CD4-positive, alpha-beta T cell treated with Interleukin-21 for 1 hour (primary cell): Measurements from ENCODE around the gene WWC1.
"Not testable (repeated sequence)": the region's sequence is repeated elsewhere in the genome, so short reads cannot be mapped to it uniquely, and the experiment has no call there.

Experiments
- DNase-seq: peaks from one replicate; pipeline ENCODE4 v3.0.0-alpha.2; 2020

WWC1 gene

DNA sequence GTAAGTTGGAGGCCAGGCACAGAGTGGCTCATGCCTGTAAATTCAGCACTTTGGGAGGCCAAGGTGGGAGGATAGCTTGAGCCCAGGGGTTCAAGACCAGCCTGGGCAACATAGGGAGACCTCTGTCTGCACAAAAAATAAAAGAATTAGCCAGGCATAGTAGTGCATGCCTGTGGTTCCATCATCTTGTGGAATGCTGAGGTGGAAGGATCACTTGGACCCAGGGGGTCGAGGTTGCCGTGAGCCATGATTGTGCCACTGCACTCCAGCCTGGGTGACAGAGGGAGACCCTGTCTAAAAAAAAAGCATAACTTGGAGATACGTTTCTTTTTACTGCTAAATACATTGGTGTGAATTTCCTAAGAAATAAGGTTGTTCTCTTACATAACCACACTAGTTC, 19.1 kb downstream of the WWC1 start:
- not testable (repeated sequence) for DNase-seq

DNA sequence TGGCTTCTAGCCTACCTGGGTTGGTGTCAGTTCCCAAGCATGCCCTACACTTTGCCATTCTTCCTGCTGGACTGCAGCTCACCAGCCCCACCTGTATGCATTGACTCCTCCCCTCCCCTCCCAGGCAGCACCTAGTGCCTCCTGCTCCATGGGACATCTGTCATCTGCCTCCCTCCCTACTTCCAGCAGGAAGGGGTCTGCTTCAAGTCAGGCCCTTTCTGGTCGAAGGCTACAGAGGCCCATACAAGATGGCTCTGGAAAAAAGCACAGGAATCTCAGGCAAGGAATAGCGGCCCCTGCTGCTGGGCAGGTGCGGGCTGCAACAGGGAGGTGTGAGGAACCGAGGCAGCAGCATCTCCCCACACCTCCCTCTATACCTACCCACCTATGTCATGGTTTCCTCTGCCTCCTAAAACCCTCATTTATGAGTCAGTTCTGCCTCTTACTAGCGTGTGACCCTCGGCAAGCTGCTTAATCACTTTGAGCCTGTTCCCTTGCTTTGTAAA, 19.7 kb downstream of the WWC1 start:
- DNase-seq = no peak

DNA sequence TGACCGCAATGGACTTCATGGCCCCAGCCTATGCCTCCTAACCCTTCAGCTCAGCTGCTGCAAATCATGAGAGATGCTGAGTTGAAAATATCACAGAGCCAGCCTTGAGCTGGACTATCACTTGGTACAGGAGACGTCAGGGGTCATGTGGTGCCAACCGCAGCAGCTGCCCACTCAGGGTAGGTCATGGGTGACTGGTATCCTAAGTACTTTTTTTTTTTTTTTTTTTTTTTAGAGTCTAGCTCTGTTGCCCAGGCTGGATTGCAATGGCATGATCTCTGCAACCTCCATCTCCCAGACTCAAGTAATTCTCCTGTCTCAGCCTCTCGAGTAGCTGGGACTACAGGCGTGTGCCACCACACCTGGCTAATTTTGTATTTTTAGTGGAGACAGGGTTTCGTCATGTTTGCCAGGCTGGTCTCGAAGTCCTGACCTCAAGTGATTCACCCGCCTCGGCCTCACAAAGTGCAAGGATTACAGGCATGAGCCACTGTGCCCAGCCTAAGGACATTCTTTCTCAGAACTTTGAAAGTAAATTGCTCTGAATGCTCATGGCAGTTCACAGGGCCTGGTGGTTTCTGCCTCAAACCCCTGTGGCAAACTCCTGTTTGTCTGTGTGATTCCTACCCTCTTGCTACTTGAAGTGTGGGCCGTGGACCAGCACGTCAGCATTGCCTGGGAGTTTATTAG, 21.3 kb downstream of the WWC1 start:
- no peak for DNase-seq

DNA sequence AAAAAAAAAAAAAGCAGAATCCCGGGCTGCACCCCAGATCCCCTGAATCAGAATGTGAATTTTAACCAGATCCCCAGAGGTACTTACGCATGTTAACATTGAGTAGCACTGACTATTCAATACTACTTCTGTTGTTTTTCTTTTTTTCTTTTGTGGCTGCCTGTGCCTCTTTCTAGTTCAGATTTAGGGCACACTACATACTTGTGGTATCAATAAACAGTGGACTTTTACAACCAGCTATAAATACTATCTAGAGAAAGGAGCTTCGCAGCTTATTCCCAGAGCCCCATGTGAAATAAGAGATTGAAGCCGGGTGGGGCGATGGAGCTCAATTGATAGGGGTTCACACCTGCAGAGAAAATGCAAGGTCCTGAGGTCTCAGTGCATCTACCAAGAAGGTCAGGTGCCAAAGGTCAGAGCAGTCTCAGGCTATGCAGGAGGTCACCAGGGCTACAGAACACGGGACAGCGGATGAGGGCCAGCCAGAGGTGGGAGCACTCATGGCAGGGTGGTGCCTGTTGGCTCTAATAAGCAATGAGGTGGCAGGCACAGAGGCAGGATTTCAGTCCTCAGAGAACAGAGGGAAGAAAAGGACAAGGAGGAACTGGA, 22.3 kb downstream of the WWC1 start:
- DNase-seq = no peak

DNA sequence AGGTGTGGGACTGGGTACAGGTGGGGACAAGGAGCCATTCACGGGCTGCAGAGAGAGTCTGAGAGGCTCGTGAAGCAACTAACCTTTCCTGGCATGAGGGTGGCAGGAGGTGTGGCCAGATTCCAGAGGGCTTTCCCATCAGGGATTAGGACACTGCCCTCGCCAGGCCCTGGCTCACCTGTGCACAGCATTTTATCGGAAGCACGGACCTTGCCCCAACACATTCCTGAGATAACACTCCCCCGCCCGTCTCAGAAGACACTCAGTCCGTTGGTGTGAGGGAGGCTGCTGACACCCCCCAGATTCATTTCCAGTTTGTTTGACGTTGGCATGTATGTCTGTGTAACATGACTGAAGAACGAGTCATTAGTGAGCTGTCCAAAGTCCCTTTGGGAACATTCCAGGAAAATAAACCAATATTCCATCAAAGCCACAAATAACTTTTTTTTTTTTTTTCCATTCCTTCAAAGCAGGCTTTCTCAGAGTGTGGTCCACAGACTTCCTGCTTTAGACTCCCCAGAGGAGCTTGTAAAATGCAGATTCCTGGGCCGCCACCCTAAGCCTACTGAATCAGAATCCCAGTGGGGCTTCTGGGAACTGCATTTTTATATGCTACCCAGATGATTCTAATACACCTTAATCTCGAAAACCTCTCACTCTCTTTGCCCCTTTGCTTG, 23.4 kb downstream of the WWC1 start:
- no peak for DNase-seq

DNA sequence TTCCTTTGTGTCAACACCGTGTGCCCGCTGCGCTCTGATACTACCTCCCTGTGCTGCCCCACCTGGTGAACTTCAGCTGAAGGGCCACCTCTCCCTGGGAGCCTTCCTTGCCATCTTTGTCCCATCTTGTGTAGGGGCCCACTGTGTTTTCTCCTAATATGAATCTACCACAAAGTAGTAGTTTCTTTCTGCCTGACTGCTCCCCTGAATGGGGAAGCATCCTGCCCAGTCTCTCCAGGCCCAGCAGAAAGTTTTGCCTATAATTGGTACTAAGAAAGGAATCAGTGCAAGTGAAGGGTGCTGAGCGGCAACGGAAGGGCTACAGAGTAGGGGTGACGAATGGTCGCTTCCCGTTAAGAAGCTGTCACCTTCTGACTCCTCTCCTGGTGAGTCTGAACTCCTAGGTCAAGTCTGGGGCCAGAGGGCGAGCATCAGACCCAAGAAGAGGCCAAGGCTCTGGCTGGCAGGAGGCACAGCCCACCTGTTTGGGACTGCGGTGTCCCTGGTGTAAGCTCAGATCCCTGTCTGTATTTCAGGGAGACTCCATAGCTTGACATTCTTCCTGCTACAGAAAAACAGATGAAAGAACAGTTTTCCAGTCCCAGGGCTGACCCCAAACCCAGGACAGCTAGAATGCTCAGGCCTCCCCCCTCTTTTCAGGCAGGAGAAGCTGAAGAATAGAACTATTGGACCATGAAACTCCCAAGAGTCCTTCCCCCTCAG, 24.1 kb downstream of the WWC1 start:
- no peak for DNase-seq

DNA sequence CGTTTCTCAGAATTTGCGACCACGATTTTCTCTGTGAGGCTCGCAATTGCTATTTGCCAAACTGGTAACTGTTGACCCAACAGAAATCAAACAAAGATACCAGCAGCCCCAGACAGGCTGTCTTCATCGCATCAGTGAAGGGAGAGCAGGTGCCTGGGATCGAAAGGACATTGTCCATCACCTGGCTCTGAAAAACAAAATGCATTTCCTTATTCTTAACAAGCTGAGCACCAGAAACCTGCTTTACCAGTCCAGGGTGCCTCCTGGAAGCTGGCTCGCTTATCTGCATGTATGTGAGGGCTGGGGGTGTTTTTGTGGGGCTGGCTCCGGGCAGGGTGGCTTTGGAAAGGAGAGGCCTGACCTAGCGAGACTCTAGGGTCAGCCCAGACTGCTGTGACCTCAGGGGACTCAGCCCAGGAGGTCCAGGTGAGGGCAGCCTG, 24.7 kb downstream of the WWC1 start:
- no peak for DNase-seq

DNA sequence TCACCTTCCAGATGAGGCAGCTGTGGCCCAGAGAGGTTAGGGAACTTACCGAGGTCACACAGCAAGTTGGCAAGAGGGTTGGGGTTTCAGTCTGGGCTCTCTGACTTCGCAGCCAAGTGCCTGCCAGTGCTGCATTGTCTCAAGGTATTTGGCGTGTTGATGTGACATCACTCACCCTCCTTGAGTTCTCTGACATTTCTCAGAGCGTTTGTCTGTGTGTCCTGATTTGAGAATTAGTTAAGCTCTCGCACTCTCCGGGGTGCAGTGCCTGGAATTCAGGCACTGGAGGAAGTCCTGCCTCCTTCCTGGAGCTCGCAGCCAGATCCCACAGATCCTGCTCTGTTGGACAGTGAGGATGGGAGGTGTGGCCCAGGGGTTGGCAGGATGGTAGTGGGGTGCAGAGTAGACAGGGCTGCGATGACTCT, 25.7 kb downstream of the WWC1 start:
- DNase-seq = no peak

DNA sequence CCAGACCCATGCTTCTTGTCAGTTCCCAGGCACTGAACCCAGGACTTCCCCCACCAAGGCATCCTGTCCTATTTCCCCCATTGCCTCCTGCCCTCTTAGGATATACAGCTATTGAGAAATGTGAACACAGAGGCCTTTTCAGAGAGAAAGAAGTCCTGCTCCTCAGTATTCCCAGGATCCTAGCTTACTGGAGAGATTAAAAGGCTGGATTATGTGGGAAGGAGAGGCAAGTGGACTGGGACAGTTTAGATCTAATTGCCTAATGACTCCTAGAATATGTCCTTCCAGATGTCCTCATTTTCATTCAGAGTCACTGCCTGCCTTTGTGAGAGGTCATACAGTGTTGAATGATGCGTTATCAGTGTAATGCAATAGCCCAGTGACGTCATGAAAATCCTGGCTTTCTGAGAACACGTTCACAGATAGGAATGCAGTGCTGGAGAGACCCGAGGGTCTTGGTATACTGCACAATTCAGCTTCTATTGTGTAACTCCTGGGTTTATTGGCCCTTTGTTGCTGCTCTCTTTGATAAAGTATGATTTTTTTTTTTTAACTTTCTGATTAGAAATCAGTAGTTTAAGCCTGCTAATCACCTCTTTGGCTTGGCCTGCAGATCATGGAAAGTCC, 26.2 kb downstream of the WWC1 start:
- no peak for DNase-seq

DNA sequence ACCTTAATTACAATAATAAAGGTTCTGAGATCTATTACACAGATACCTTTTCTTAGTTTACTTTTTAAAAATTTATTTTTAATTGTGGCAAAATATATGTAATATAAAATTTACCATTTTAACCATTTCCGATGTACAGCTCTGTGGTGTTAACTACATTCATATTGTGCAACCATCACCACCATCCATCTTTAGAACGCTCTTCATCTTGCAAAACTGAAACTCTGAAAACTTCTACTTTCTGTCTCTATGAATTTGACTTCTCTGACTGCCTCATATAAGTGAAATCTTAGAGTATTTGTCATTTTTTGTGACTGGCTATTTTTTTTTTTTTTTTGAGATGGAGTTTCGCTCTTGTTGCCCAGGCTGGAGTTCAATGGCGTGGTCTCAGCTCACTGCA, 26.8 kb downstream of the WWC1 start:
- no peak for DNase-seq

DNA sequence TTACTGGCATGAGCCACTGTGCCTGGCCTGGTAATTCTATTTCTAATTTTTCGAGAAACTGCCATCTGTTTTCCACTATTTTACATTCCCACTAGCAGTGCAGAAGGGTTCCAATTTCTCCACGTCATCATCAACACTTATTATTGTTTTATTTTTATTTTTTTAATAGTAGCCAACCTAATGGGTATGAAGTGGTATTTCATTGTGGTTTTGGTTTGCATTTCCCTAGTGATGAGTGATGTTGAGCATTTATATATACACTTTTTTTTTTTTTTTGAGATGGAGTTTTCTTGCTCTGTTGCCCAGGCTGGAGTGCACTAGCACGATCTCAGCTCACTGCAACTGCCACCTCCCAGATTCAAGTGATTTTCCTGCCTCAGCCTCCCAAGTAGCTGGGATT, 28.3 kb downstream of the WWC1 start:
- no peak for DNase-seq

DNA sequence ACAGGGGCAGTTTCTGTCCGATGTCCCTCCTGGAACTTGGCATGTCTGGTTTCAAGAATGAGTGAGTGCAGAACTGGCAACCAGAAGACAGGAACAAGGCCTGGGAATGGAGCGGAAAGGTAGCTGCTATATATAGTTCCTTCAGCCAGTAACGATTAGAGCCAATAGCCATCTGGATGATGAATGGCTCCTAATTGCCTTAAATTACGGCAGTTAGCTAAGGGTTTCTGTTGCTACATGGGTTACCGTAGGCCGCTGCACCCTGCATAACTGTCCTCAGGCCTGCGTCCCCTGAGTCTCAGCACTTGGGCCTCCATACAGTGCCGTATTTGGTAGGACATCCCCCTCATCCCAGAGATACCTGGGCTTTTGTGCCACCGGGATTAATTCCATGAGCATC, 29.4 kb downstream of the WWC1 start:
- DNase-seq = no peak

DNA sequence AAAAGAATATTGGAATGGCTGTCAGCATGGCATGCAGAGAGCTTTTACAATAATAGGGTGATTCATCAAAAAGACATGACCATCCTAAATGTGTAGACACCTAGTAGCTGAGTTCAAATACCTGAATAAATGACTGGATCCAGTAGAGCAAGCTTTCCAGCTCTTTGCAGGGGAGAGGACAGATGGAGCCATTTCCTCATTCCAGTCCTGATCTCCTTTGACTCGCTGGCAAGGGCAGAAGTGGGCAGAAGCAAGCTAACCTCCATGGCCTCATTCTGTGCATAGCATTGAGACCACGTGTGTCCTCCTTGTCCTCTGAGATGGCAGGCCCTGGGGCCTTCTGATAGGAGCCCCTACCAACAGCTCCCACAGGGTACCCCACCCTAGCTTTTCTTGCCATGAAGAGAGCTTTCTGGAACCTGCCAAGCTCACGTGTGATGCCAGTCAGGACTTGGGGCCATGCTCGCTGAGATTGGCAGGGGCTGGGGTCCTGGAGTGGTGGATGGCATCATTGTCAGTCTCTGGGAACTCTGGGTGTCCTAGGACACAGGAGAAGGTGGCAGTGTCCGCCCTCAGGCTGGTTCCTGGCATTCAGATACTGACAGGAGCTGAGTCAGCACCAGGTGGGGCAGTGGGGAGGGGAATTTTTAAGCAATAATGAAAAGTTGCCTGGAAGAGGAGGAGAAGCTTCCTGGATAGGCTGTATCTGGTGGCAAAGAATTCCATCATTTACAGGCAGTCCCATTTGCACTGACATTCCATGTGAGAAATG, 33.6 kb downstream of the WWC1 start:
- no peak for DNase-seq

DNA sequence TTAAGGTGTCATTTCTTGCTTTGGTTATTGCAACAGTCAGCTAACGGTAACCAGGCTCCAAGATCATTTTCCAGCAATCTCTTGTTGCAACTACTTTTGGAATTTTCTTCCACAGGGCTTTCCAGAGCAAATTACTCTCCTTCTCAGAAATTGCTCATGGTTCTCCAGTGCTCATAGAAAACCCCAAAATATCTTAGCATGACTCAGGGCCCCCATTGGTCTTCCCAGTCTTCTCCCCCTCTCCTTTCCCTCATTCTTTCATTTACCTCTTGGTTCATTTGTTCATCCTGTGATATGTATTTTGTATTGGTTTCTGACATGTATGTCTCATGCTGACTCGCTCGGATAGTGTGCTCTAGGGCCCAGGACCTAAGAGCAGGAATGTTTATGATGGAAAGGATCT, 35.6 kb downstream of the WWC1 start:
- no peak for DNase-seq

DNA sequence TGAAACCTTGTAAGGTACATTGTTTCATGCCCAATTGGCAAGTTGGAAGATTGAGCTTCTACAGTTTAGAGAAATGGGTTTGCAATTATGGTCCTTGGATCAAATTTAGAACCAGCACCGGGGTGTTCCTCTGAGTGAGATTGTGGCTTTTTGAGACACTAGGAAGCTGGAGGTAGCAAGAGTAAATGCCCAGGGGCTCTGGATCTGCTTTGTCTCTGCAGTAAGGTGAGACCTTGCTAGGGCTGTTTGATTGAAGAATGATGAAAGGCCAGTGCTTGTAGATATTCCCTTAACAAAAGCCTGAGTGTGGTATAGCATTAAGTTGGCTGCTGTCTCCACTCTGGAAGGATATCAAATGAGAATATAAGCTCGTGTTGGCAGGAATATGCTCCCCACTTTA, 36.0 kb downstream of the WWC1 start:
- DNase-seq = no peak

DNA sequence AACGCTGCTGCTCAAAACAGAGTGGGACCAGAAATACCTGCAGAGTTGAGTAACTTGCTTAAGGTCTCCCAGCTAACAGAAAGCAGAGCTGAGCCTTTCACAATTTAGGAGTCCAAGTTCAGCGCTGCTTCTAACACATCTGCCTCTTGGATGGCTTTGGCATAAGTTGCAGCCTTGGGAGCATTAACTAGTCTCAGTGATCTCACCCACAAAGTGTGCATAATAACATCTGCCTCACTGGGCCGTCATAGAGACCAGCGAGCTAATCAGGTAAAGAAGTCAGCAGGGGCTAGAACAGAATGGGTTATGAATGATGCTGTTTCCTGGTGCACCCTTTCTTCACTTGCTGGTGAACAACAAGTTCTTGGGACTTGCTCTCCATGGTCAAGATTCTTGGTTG, 36.5 kb downstream of the WWC1 start:
- DNase-seq = no peak

DNA sequence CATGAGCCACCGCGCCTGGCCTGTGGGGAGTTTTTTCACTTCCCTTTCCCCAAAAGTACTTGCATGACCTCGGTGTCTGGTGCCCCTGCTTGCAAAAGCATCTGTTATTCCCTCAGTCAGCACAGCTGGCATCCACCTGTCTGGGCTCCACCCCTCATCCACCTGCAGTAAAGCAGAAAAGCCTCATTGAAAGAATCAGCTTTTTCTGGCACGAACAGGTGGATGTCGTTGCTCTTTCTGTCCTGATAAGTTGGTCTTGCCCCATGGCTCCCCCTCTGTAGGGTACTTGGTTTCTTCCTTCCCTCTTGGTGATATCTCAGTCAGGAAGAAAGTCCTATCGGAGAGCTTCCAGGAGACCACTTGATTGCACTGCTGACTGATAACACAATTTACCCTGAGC, 37.4 kb downstream of the WWC1 start:
- DNase-seq = no peak

DNA sequence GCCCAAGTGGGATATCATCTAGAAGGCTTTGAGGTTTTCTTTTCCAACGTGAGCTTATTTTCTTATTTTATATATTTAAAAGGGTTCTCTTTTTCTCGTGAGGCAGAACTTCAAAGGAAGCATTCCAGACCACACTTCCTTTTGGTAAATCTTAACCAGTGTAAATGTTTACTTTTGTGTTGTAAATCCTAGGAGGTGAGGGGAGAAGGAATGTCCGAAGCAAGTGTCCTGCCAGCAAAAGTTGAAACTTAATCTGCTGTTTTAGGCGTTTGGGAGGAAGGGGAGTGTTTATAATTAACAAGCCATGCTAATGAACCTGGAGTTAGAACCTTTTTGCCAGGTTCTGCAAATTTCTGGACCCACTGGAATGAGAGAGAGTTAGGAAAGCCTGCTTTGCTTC, 37.9 kb downstream of the WWC1 start:
- DNase-seq = no peak

DNA sequence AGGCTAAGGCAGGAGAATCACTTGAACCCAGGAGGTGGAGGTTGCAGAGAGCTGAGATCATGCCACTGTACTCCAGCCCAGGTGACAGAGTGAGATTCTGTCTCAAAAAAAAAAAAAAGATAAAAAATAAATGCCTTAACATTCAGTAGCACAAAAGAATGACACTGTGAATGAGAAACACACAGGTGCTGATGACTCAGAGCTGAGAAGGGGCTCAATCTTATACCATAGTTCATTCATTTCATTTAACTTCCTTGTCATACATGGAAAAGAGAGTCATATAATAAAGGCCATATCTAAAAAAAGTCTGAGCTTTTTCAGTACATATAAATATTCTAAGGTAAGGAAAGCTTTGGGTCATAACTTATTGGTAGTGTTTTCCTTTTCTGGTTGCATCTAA, 40.6 kb downstream of the WWC1 start:
- no peak for DNase-seq

DNA sequence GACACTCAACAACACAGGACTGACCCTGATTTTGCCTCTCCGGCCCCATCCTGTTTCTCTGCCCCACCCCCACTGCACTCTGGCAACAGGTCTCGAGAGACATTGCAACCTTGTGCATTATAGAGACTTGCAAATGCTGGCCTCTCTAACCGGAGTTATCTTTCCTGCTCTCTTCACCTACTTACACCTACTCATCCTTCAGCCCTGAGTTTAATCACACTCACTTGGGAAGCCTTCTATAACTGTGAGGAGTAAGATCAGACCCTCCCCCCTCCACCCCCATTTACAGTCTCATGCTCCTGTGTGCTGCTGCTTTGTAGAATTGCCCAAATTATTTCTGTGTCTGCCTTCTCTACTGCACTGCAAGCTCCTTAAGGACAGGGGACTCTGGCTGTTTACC, 42.8 kb downstream of the WWC1 start:
- no peak for DNase-seq

DNA sequence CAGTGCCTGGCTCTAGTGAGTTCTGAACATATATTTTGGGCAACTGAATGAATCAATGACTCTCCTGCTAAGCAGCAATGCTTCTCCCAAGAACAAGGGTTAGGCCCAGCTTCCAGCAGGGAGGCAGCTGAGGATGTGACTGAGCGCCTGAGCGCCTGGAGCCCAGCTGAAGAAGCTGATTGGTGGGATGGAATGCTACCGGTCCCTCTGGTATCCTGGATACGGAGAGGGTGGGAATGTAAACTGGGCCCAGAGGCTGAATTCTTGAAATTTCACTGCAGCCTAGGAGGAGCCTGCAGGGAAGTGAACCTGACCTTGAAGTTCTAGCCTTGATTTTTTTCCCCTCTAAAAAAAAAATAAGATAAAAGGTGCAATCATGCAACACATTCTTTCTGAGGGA, 43.2 kb downstream of the WWC1 start:
- DNase-seq = no peak

DNA sequence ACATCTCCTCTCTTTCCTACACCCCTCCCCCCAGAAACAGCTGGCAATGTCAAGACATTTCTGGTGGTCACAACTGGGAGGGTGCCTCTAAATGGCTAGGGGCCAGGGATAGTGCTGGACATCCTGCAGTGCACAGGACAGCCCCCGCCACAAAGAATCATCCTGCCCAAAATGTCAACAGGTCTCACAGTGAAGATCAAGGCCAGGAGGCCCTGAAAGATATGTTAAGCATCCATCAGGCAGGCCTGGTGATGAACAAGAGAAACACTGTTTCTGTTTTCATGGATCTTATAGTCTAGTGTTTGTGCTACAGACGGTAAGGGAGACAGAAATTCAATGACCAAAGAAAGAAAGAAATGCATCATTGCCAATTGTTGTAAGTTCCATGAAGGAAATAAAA, 45.9 kb downstream of the WWC1 start:
- no peak for DNase-seq
